HTERT RPE-1 (cell line): ENCODE results near the gene MECR.
"Not testable (repeated sequence)": the region's sequence is repeated elsewhere in the genome, so short reads cannot be mapped to it uniquely, and the experiment has no call there.

Experiments
- in situ Hi-C: fragments of 300-500 bp; cut with MboI; formaldehyde crosslinking; loops from 4 replicates; pipeline ENCODE4 v1.14.3; 2020; ENCODE audit warnings: low sequenced_read_pairs

Gene MECR

GRCh38 chr1:29176576-29176975 is 54.2 kb downstream of the MECR start:
- in situ Hi-C loops: loop anchor here (25.0 kb wide), 1 partner anchor 289 kb away; no protein-coding TSS in a partner anchor

DNA sequence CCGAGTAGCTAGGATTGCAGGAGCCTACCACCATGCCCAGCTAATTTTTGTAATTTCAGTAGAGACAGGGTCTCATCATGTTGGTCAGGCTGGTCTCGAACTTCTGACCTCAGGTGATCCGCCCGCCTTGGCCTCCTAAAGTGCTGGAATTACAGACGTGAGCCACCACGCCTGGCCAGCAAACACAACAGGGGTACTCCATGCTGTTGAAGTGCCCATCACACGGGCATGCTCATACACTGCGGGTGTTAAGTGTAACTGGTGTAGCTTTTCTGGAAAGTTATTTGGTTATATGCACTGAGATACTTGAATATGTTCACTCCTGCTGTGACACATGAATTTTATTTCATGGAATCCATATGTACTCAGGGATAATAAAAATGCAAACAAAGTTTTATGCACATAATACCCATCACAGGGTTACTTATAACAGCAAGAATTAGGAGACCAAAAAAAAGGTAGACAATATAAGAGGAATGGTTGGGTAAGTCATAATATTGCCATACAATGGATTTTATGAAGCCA is 58.3 kb downstream of the MECR start:
- in situ Hi-C loops: no loop called here

- in situ Hi-C loops: no loop called here
Measured at GRCh38 chr1:29171521-29171920, 59.2 kb downstream of the MECR start.

DNA sequence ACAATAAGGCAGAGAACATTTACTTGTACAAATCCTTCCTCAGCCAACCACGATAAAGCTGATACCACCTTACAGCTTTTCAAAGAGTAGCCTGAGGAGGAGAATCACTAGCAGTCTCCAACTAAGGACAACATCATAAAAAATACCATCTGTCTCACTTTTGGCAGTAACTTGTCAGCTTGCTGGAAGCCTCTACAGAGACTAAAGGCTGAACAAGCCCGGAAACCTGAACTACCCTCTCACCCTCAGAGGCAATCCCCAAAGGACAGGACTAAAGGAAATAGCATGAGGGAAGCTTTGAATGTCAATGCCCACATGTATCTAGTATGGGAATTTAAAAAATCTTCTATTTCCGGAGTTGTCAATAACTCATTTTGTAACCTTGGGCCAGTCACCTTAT is 59.6 kb downstream of the MECR start:
- in situ Hi-C loops: no loop called here

- in situ Hi-C loops: no loop called here
Measured at GRCh38 chr1:29169976-29170375, 60.8 kb downstream of the MECR start.

- in situ Hi-C loops: no loop called here
Measured at GRCh38 chr1:29167904-29168303, 62.8 kb downstream of the MECR start.

DNA sequence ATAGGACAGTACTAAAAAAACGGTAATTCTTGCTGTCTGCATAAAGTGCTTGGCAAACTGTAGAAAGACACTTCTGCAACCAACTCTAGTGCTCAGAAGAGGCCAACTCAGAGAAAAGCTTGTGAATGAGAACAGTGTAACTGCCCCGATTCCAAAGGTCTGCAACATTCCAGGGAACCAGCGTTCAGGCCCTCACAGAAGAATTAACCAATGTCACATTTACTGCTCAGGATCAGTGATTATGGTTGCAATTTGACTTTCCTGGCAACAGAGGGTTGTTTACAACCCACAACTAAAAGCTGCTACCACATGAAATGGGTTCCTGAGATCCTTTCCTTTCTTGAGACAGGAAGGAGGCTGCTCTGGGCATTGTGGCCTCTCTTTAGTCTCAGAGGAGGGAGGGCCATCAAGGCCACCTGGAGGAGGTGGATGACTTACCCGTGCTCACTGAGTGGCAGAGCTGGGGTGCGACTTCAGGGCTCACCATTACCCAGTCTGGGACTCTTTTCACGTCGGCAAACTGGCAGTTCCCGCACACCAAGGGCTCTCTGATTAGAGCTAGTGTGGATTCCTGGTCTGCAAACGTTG is 64.3 kb downstream of the MECR start:
- in situ Hi-C loops: no loop called here

GRCh38 chr1:29164588-29164987 is 66.1 kb downstream of the MECR start:
- in situ Hi-C loops: no loop called here

GRCh38 chr1:29162476-29163138 is 68.1 kb downstream of the MECR start:
- in situ Hi-C loops: no loop called here

GRCh38 chr1:29162025-29162424 is 68.7 kb downstream of the MECR start:
- in situ Hi-C loops: no loop called here

GRCh38 chr1:29159773-29160172 is 71.0 kb downstream of the MECR start:
- in situ Hi-C loops: no loop called here

DNA sequence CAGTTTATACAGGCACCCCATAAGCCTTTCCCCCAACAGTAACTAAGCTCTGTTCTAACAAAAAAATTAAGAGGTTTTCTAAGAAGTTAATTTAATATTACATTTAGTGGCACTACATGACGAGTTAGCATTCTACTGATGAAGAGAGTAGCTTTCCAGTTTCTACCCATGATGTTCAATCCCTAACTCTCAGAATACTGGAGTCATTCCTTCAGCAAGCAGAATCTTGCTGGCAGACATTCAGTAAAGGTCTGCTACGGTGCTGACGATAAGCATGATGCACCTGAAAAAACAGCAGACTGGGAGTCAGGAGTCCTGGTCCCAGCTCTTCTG is 73.5 kb downstream of the MECR start:
- in situ Hi-C loops: no loop called here

DNA sequence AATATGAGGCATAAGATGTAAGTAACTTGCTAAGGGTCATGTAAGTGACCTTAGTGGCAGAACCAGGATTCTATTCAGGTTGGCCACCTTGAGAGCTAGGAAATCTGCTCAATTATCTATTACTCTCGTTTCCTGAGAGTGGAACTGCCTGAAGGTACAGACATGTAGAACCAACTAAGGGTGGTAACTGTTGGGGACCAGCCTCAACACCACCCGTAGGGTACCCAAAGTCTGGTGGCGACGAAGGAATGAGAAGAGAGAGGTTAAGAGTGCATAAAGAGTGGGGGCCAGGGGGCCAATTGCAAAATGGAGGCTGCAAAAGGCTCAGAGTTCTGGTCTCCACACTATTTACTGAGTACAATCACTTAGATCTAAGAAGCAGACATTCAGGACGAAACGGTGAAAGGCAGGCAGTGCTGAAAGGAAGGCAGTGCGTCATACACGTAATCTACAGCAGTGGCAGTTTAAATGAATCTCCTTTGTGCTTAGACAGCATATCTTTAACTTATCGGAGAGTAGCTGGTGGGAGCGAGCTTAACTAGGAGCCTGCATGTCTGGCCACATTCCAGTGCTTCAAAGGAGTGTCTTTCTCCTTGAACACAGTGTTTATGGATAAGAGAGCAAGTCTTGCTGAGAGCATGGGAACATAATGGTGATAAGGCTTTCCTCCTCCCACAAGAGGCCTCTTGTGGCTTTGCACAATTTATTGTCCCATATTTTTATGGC is 74.0 kb downstream of the MECR start:
- in situ Hi-C loops: no loop called here

GRCh38 chr1:29152046-29152805 is 78.5 kb downstream of the MECR start:
- in situ Hi-C loops: no loop called here

- in situ Hi-C loops: not testable (repeated sequence)
Measured at GRCh38 chr1:29150346-29150745, 80.4 kb downstream of the MECR start.

GRCh38 chr1:29148656-29149491 is 81.9 kb downstream of the MECR start:
- in situ Hi-C loops: no loop called here

GRCh38 chr1:29145739-29146437 is 84.8 kb downstream of the MECR start:
- in situ Hi-C loops: no loop called here

- in situ Hi-C loops: no loop called here
Measured at GRCh38 chr1:29144178-29144577, 86.6 kb downstream of the MECR start.

- in situ Hi-C loops: no loop called here
Measured at GRCh38 chr1:29142714-29143113, 88.0 kb downstream of the MECR start.
